Measurements from ENCODE around the gene ADAMTS12.

ADAMTS12 gene

GRCh38 chr5:33806738-33807442 lies 84.9 kb downstream of the ADAMTS12 start:
- no peak for DNase-seq (ENCODE audit: low read depth in 2 of 2)

- DNase-seq (ENCODE audit: low read depth in 2 of 2), result no peak
These were observed 90.5 kb downstream of the ADAMTS12 start for GRCh38 chr5:33801292-33801691.

GRCh38 chr5:33800241-33800950 lies 91.4 kb downstream of the ADAMTS12 start:
- DNase-seq (ENCODE audit: low read depth in 2 of 2), result no peak

- no peak for DNase-seq (ENCODE audit: low read depth in 2 of 2)
These were observed 96.3 kb downstream of the ADAMTS12 start for GRCh38 chr5:33795496-33795895.

- peak in 1 of 2 experiments; percentile 44 for DNase-seq (ENCODE audit: low read depth in 2 of 2)
These were observed 97.1 kb downstream of the ADAMTS12 start for GRCh38 chr5:33794550-33795181.

GRCh38 chr5:33793836-33794549 lies 97.8 kb downstream of the ADAMTS12 start:
- peak; percentile 67 to 68 for DNase-seq (ENCODE audit: low read depth in 2 of 2)

- DNase-seq (ENCODE audit: low read depth in 2 of 2), result no peak
These were observed 98.5 kb downstream of the ADAMTS12 start for GRCh38 chr5:33793276-33793675.

- no peak for DNase-seq (ENCODE audit: low read depth in 2 of 2)
These were observed 99.2 kb downstream of the ADAMTS12 start for GRCh38 chr5:33792559-33792958.

- no peak for DNase-seq (ENCODE audit: low read depth in 2 of 2)
These were observed 102.2 kb downstream of the ADAMTS12 start for GRCh38 chr5:33789567-33789957.

- peak; percentile 97 for DNase-seq (ENCODE audit: low read depth in 2 of 2)
These were observed 102.7 kb downstream of the ADAMTS12 start for GRCh38 chr5:33788922-33789566.

- no peak for DNase-seq (ENCODE audit: low read depth in 2 of 2)
These were observed 106.2 kb downstream of the ADAMTS12 start for GRCh38 chr5:33785571-33785970.

- no peak for DNase-seq (ENCODE audit: low read depth in 2 of 2)
These were observed 110.5 kb downstream of the ADAMTS12 start for GRCh38 chr5:33781286-33781685.

- no peak for DNase-seq (ENCODE audit: low read depth in 2 of 2)
These were observed 115.6 kb downstream of the ADAMTS12 start for GRCh38 chr5:33776151-33776660.

- DNase-seq (ENCODE audit: low read depth in 2 of 2), result no peak
These were observed 117.4 kb downstream of the ADAMTS12 start for GRCh38 chr5:33774341-33774740.

GRCh38 chr5:33772380-33772897 lies 119.4 kb downstream of the ADAMTS12 start:
- peak; percentile 74 to 76 for DNase-seq (ENCODE audit: low read depth in 2 of 2)

GRCh38 chr5:33769968-33770367 lies 121.8 kb downstream of the ADAMTS12 start:
- no peak for DNase-seq (ENCODE audit: low read depth in 2 of 2)

GRCh38 chr5:33769196-33769595 lies 122.6 kb downstream of the ADAMTS12 start:
- no peak for DNase-seq (ENCODE audit: low read depth in 2 of 2)

GRCh38 chr5:33766023-33766422 lies 125.8 kb downstream of the ADAMTS12 start:
- no peak for DNase-seq (ENCODE audit: low read depth in 2 of 2)

- no peak for DNase-seq (ENCODE audit: low read depth in 2 of 2)
These were observed 127.0 kb downstream of the ADAMTS12 start for GRCh38 chr5:33764786-33765185.

GRCh38 chr5:33763435-33763834 lies 128.4 kb downstream of the ADAMTS12 start:
- DNase-seq (ENCODE audit: low read depth in 2 of 2), result no peak

- no peak for DNase-seq (ENCODE audit: low read depth in 2 of 2)
These were observed 128.9 kb downstream of the ADAMTS12 start for GRCh38 chr5:33762859-33763258.
